ENCODE results near the gene LRMDA. TPM values are rescaled to one million over a fixed set of nuclear protein-coding genes. Genes with fewer than 3 reads are reported as not detected.

The LRMDA gene
- total RNA-seq, 6 experiments from 2014 or later = 0.32 TPM; not detected in 5

GRCh38 chr10:75430000-75430763, 1.2 kb upstream of the LRMDA start:
- no peaks in the 10 kb centered on the region for H3K36me3 Mint-ChIP-seq (ENCODE audit: low read depth)
- H3K27ac Mint-ChIP-seq = no peak overlapping the region
- no peak for DNase-seq
- H3K4me3 Mint-ChIP-seq = no peak overlapping the region
- H3K4me1 Mint-ChIP-seq (ENCODE audit: low read depth) = peaks cover 10% of the 10 kb centered on the region
- no peak for TF ChIP-seq CTCF (IDR thresholded peaks at IDR 0.05)
- peaks cover 39% of the 10 kb centered on the region for H3K27me3 Mint-ChIP-seq (ENCODE audit: insufficient read depth)
- no peaks in the 10 kb centered on the region for H3K9me3 Mint-ChIP-seq

GRCh38 chr10:75432176-75432575, 752 bp downstream of the LRMDA start:
- H3K27ac Mint-ChIP-seq = no peak overlapping the region
- no peaks in the 10 kb centered on the region for H3K36me3 Mint-ChIP-seq (ENCODE audit: low read depth)
- TF ChIP-seq CTCF (IDR thresholded peaks at IDR 0.05) = no peak
- no peak overlapping the region for H3K4me3 Mint-ChIP-seq
- no peaks in the 10 kb centered on the region for H3K9me3 Mint-ChIP-seq
- no peak for DNase-seq
- H3K27me3 Mint-ChIP-seq (ENCODE audit: insufficient read depth) = peaks cover 40% of the 10 kb centered on the region
- H3K4me1 Mint-ChIP-seq (ENCODE audit: low read depth) = peaks cover 10% of the 10 kb centered on the region

- peaks cover 41% of the 10 kb centered on the region for H3K27me3 Mint-ChIP-seq (ENCODE audit: insufficient read depth)
- TF ChIP-seq CTCF (IDR thresholded peaks at IDR 0.05) = no peak
- no peak overlapping the region for H3K4me3 Mint-ChIP-seq
- H3K27ac Mint-ChIP-seq = no peak overlapping the region
- no peaks in the 10 kb centered on the region for H3K9me3 Mint-ChIP-seq
- H3K36me3 Mint-ChIP-seq (ENCODE audit: low read depth) = no peaks in the 10 kb centered on the region
- no peak for DNase-seq
- H3K4me1 Mint-ChIP-seq (ENCODE audit: low read depth) = peaks cover 10% of the 10 kb centered on the region
Observed at GRCh38 chr10:75432763-75433162, 1.3 kb downstream of the LRMDA start.

GRCh38 chr10:75433216-75433615, 1.8 kb downstream of the LRMDA start:
- Mint-ChIP-seq H3K4me3 (no peak overlapping the region), H3K27ac (no peak overlapping the region), H3K36me3 (ENCODE audit: low read depth) (no peaks in the 10 kb centered on the region), H3K4me1 (ENCODE audit: low read depth) (peaks cover 9% of the 10 kb centered on the region), H3K27me3 (ENCODE audit: insufficient read depth) (peaks cover 40% of the 10 kb centered on the region), H3K9me3 (no peaks in the 10 kb centered on the region)
- no peak for DNase-seq
- no peak for TF ChIP-seq CTCF (IDR thresholded peaks at IDR 0.05)

- no peak for TF ChIP-seq CTCF (IDR thresholded peaks at IDR 0.05)
- no peak overlapping the region for H3K4me3 Mint-ChIP-seq
- peaks cover 33% of the 10 kb centered on the region for H3K27me3 Mint-ChIP-seq (ENCODE audit: insufficient read depth)
- no peaks in the 10 kb centered on the region for H3K36me3 Mint-ChIP-seq (ENCODE audit: low read depth)
- no peaks in the 10 kb centered on the region for H3K9me3 Mint-ChIP-seq
- H3K4me1 Mint-ChIP-seq (ENCODE audit: low read depth) = no peaks in the 10 kb centered on the region
- no peak overlapping the region for H3K27ac Mint-ChIP-seq
- DNase-seq = no peak
Observed at GRCh38 chr10:75434291-75434690, 2.9 kb downstream of the LRMDA start.
